ENCODE data around the gene SUDS3. TPM values are rescaled to one million over a fixed set of nuclear protein-coding genes. Genes with fewer than 3 reads are reported as not detected.
"Not testable (repeated sequence)": the region's sequence is repeated elsewhere in the genome, so short reads cannot be mapped to it uniquely, and the experiment has no call there.

Gene SUDS3
- total RNA-seq, 1 experiment from 2014 or later: 50.5 TPM

GRCh38 chr12:118353721-118354120, 22.6 kb upstream of the SUDS3 start:
- H4K20me1 ChIP-seq (ENCODE audit: control insufficient read depth, insufficient read depth, insufficient read length): no peaks in the 10 kb centered on the region
- H3K9me3 ChIP-seq (ENCODE audit: control insufficient read depth, low read depth, low read length): no peaks in the 10 kb centered on the region
- H3K23ac ChIP-seq (ENCODE audit: insufficient read length, low read depth, low read length): no peak overlapping the region
- H3K79me2 ChIP-seq (ENCODE audit: insufficient read depth, low read length): no peaks in the 10 kb centered on the region
- no peak overlapping the region for H3K18ac ChIP-seq (ENCODE audit: insufficient read length, low read depth, low read length)
- no peaks in the 10 kb centered on the region for H3K4me1 ChIP-seq (ENCODE audit: insufficient read depth, low read length)
- no peaks in the 10 kb centered on the region for H3K79me1 ChIP-seq (ENCODE audit: insufficient read depth, low read depth, low read length, poor library complexity, severe bottlenecking)
- H3K27me3 ChIP-seq (ENCODE audit: insufficient read depth, low read length): no peaks in the 10 kb centered on the region
- H3K14ac ChIP-seq (ENCODE audit: insufficient read depth, low read length): no peak overlapping the region
- H3K4ac ChIP-seq (ENCODE audit: low read depth, low read length): no peak overlapping the region
- no CpG with 5 or more reads among the region's 4 CpGs for WGBS (ENCODE audit: extremely low coverage, insufficient read length, low lambda C conversion rate)
- peaks cover 3 to 10% of the 10 kb centered on the region in 2 experiments; a peak in 4 of 5 replicates for H3K9me3 Mint-ChIP-seq
- no peak overlapping the region for H2BK12ac ChIP-seq (ENCODE audit: insufficient read length, low read depth, low read length)
- H4K91ac ChIP-seq (ENCODE audit: insufficient read length, low read depth, low read length): no peak overlapping the region
- no peak overlapping the region for H3K27ac ChIP-seq (ENCODE audit: insufficient read length, low read depth, low read length)
- H2BK120ac ChIP-seq (ENCODE audit: low read depth, low read length, poor library complexity, severe bottlenecking): no peak overlapping the region
- 0 out of 2 replicates have a peak, but pooled peaks cover 1% of the 10 kb centered on the region for H3K27me3 Mint-ChIP-seq (ENCODE audit: low read depth)
- no peaks in the 10 kb centered on the region for H3K4me1 Mint-ChIP-seq
- H3K36me3 Mint-ChIP-seq (ENCODE audit: insufficient read depth in 1 of 3, low read depth in 3 of 3): peaks cover 0 to 2% (median 0%) of the 10 kb centered on the region in 3 experiments; a peak in 3 of 7 replicates
- H2AFZ ChIP-seq (ENCODE audit: low read length): no peak overlapping the region
- no peak for TF ChIP-seq CTCF (conservative IDR thresholded peaks at IDR 0.05)
- H3K27ac Mint-ChIP-seq: no peak overlapping the region
- no peak overlapping the region for H2BK20ac ChIP-seq (ENCODE audit: low read depth, low read length, poor library complexity, severe bottlenecking)
- no peak overlapping the region for H2BK15ac ChIP-seq (ENCODE audit: low read depth, low read length)
- no peak overlapping the region for H3K4me3 Mint-ChIP-seq
- no peak overlapping the region for H4K8ac ChIP-seq (replicated peaks; ENCODE audit: insufficient read length, low read depth, low read length)
- no peak overlapping the region for H2AK5ac ChIP-seq (ENCODE audit: insufficient read length, low read length)
- DNase-seq: no peak
- no peaks in the 10 kb centered on the region for H3K23me2 ChIP-seq (ENCODE audit: insufficient read length, low read depth, low read length, poor library complexity, severe bottlenecking)
- no peak overlapping the region for H3K9ac ChIP-seq (ENCODE audit: extremely low read depth, insufficient read length, low read length)
- H2BK5ac ChIP-seq (ENCODE audit: insufficient read length, low read length): no peak overlapping the region
- no peak overlapping the region for H3K4me2 ChIP-seq (ENCODE audit: insufficient read depth, insufficient read length, low read length)
- H4K5ac ChIP-seq (ENCODE audit: insufficient read length, low read depth, low read length): no peak overlapping the region
- no peak overlapping the region for H3K56ac ChIP-seq (ENCODE audit: insufficient read length, low read depth, low read length)
- H3T11ph ChIP-seq (ENCODE audit: low read length): no peak overlapping the region

DNA sequence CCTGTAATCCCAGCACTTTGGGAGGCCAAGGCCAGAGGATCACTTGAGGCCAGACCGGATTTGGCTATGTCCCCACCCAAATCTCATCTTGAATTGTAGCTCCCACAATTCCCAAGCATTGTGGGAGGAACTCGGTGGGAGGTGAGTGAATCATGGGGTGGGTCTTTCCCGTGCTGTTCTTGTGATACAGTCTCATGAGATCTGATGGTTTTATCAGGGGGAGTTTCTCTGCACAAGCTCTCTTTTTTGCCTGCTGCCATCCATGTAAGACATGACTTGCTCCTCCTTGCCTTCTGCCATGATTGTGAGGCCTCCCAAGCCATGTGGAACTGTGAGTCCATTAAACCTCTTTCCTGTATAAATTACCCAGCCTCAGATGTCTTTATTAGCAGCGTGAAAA, 21.9 kb upstream of the SUDS3 start:
- H3K4me2 ChIP-seq (ENCODE audit: insufficient read depth, insufficient read length, low read length); H2AK5ac ChIP-seq (ENCODE audit: insufficient read length, low read length); H2BK20ac ChIP-seq (ENCODE audit: low read depth, low read length, poor library complexity, severe bottlenecking); H3K4me1 Mint-ChIP-seq; H3K23ac ChIP-seq (ENCODE audit: insufficient read length, low read depth, low read length); H3K79me1 ChIP-seq (ENCODE audit: insufficient read depth, low read depth, low read length, poor library complexity, severe bottlenecking); H3K4ac ChIP-seq (ENCODE audit: low read depth, low read length); H3K9ac ChIP-seq (ENCODE audit: extremely low read depth, insufficient read length, low read length); DNase-seq; H3T11ph ChIP-seq (ENCODE audit: low read length); H3K14ac ChIP-seq (ENCODE audit: insufficient read depth, low read length); H4K20me1 ChIP-seq (ENCODE audit: control insufficient read depth, insufficient read depth, insufficient read length); H4K8ac ChIP-seq (replicated peaks; ENCODE audit: insufficient read length, low read depth, low read length); H3K36me3 Mint-ChIP-seq (ENCODE audit: insufficient read depth in 1 of 3, low read depth in 3 of 3); H3K56ac ChIP-seq (ENCODE audit: insufficient read length, low read depth, low read length); H2BK12ac ChIP-seq (ENCODE audit: insufficient read length, low read depth, low read length); H3K18ac ChIP-seq (ENCODE audit: insufficient read length, low read depth, low read length); H2BK15ac ChIP-seq (ENCODE audit: low read depth, low read length); H3K4me3 Mint-ChIP-seq; H3K27me3 ChIP-seq (ENCODE audit: insufficient read depth, low read length); H2BK5ac ChIP-seq (ENCODE audit: insufficient read length, low read length); H2AFZ ChIP-seq (ENCODE audit: low read length); H4K91ac ChIP-seq (ENCODE audit: insufficient read length, low read depth, low read length); H3K27me3 Mint-ChIP-seq (ENCODE audit: low read depth); H3K23me2 ChIP-seq (ENCODE audit: insufficient read length, low read depth, low read length, poor library complexity, severe bottlenecking); H3K27ac ChIP-seq (ENCODE audit: insufficient read length, low read depth, low read length); H4K5ac ChIP-seq (ENCODE audit: insufficient read length, low read depth, low read length); H2BK120ac ChIP-seq (ENCODE audit: low read depth, low read length, poor library complexity, severe bottlenecking); H3K9me3 Mint-ChIP-seq; H3K4me1 ChIP-seq (ENCODE audit: insufficient read depth, low read length); H3K79me2 ChIP-seq (ENCODE audit: insufficient read depth, low read length); H3K9me3 ChIP-seq (ENCODE audit: control insufficient read depth, low read depth, low read length): not testable (repeated sequence)
- WGBS (ENCODE audit: extremely low coverage, insufficient read length, low lambda C conversion rate): no CpG with 5 or more reads among the region's 4 CpGs
- H3K27ac Mint-ChIP-seq: peak overlapping the region in 1 of 3 experiments; percentile 37; a peak in 1 of 7 replicates
